ENCODE data around the gene TAF13.

The TAF13 gene

DNA sequence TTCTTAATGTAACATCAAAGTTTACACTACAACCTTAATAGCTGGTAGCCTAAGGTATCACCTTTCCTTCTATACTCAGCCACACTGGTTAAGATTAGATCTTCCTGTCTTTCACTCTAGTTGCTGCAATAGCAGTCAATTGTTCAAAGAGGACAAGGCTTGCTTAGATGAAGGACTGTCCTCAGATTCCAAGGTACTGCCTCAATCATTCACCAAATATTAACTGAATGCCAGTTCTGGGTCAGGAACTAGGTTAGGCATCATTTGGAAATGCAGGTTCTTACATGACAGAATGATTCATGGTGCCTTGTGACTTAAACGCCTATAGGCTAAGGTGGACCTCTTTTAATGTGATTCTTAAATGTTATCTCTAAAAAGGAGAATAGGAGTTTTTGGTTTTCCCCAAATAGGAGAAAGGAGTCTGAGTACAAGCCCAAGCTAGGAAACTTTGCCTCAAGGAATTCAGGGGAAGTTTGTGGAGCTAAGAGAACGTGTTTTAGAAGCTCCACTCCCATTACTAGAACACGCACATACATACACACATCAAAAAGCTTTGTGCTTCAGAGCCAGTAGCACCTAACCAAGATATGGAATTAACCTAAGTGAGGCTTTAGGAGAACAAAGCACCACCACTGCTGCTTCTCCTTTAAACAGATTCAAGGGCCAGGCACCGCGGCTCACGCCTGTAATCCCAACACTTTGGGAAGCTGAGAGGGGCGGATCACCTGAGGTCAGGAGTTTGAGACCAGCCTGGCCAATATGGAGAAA, 25.4 kb downstream of the TAF13 start:
- H4K5ac ChIP-seq (ENCODE audit: low read length): no peak overlapping the region
- no peak overlapping the region for H3K18ac ChIP-seq (ENCODE audit: low read length)
- H4K8ac ChIP-seq (ENCODE audit: low read depth, low read length): no peak overlapping the region
- no peaks in the 10 kb centered on the region for H3K27me3 ChIP-seq (ENCODE audit: insufficient read depth, low read length, poor library complexity)
- no peaks in the 10 kb centered on the region for H3K36me3 ChIP-seq (ENCODE audit: control insufficient read depth, insufficient read depth, low read length)
- no peaks in the 10 kb centered on the region for H3K79me2 ChIP-seq (ENCODE audit: control insufficient read depth, insufficient read depth, low read length)
- H3K56ac ChIP-seq (ENCODE audit: low read length): no peak overlapping the region
- WGBS (ENCODE audit: extremely low coverage, insufficient coverage, low lambda C conversion rate): no CpG with 5 or more reads among the region's 7 CpGs
- H3K4me3 ChIP-seq (ENCODE audit: low read length): no peak overlapping the region
- H3K4ac ChIP-seq (ENCODE audit: low read depth, low read length): no peak overlapping the region
- no peak overlapping the region for H2BK120ac ChIP-seq (ENCODE audit: low read depth, low read length)
- H3K4me1 ChIP-seq (ENCODE audit: control insufficient read depth, low read depth, low read length): no peaks in the 10 kb centered on the region
- H2BK5ac ChIP-seq (ENCODE audit: low read length): no peak overlapping the region
- no peak overlapping the region for H3K4me2 ChIP-seq (ENCODE audit: low read length)
- H3K27ac ChIP-seq (ENCODE audit: low read depth, low read length): no peak overlapping the region
- H3K9ac ChIP-seq (ENCODE audit: low read length): no peak overlapping the region
- H3K79me1 ChIP-seq (ENCODE audit: low read length): no peaks in the 10 kb centered on the region
- no peak overlapping the region for H2AK5ac ChIP-seq (ENCODE audit: low read length)
- H2BK15ac ChIP-seq (replicated peaks; ENCODE audit: low read depth): no peak overlapping the region
- no peak for DNase-seq
- no peak overlapping the region for H3K23ac ChIP-seq (ENCODE audit: low read length)

GRCh38 chr1:109048335-109048734, 27.5 kb downstream of the TAF13 start:
- Histone ChIP-seq H3K27ac (ENCODE audit: low read depth, low read length) (no peak overlapping the region), H3K4ac (ENCODE audit: low read depth, low read length) (no peak overlapping the region), H3K9ac (ENCODE audit: low read length) (no peak overlapping the region), H3K18ac (ENCODE audit: low read length) (no peak overlapping the region), H4K8ac (ENCODE audit: low read depth, low read length) (no peak overlapping the region), H3K4me1 (ENCODE audit: control insufficient read depth, low read depth, low read length) (no peaks in the 10 kb centered on the region), H3K4me3 (ENCODE audit: low read length) (no peak overlapping the region), H3K56ac (ENCODE audit: low read length) (no peak overlapping the region), H2BK5ac (ENCODE audit: low read length) (no peak overlapping the region), H3K27me3 (ENCODE audit: insufficient read depth, low read length, poor library complexity) (no peaks in the 10 kb centered on the region), H3K79me1 (ENCODE audit: low read length) (no peaks in the 10 kb centered on the region), H3K36me3 (ENCODE audit: control insufficient read depth, insufficient read depth, low read length) (no peaks in the 10 kb centered on the region), H2BK15ac (replicated peaks; ENCODE audit: low read depth) (no peak overlapping the region), H2AK5ac (ENCODE audit: low read length) (no peak overlapping the region), H4K5ac (ENCODE audit: low read length) (no peak overlapping the region), H2BK120ac (ENCODE audit: low read depth, low read length) (no peak overlapping the region), H3K23ac (ENCODE audit: low read length) (no peak overlapping the region), H3K4me2 (ENCODE audit: low read length) (no peak overlapping the region), H3K79me2 (ENCODE audit: control insufficient read depth, insufficient read depth, low read length) (no peaks in the 10 kb centered on the region)
- no peak for DNase-seq
- no CpG with 5 or more reads among the region's 2 CpGs for WGBS (ENCODE audit: extremely low coverage, insufficient coverage, low lambda C conversion rate)

- WGBS (ENCODE audit: extremely low coverage, insufficient coverage, low lambda C conversion rate): no CpG with 5 or more reads among the region's 6 CpGs
- H3K4me3 ChIP-seq (ENCODE audit: low read length): no peak overlapping the region
- no peak overlapping the region for H2BK120ac ChIP-seq (ENCODE audit: low read depth, low read length)
- H3K4me1 ChIP-seq (ENCODE audit: control insufficient read depth, low read depth, low read length): no peaks in the 10 kb centered on the region
- no peak overlapping the region for H2BK5ac ChIP-seq (ENCODE audit: low read length)
- no peak overlapping the region for H3K27ac ChIP-seq (ENCODE audit: low read depth, low read length)
- H4K8ac ChIP-seq (ENCODE audit: low read depth, low read length): no peak overlapping the region
- no peaks in the 10 kb centered on the region for H3K79me1 ChIP-seq (ENCODE audit: low read length)
- H3K4ac ChIP-seq (ENCODE audit: low read depth, low read length): no peak overlapping the region
- no peaks in the 10 kb centered on the region for H3K27me3 ChIP-seq (ENCODE audit: insufficient read depth, low read length, poor library complexity)
- H2BK15ac ChIP-seq (replicated peaks; ENCODE audit: low read depth): no peak overlapping the region
- no peak overlapping the region for H3K4me2 ChIP-seq (ENCODE audit: low read length)
- DNase-seq: no peak
- no peak overlapping the region for H2AK5ac ChIP-seq (ENCODE audit: low read length)
- H3K9ac ChIP-seq (ENCODE audit: low read length): no peak overlapping the region
- H3K79me2 ChIP-seq (ENCODE audit: control insufficient read depth, insufficient read depth, low read length): no peaks in the 10 kb centered on the region
- no peak overlapping the region for H3K23ac ChIP-seq (ENCODE audit: low read length)
- H4K5ac ChIP-seq (ENCODE audit: low read length): no peak overlapping the region
- no peak overlapping the region for H3K18ac ChIP-seq (ENCODE audit: low read length)
- no peak overlapping the region for H3K56ac ChIP-seq (ENCODE audit: low read length)
- no peaks in the 10 kb centered on the region for H3K36me3 ChIP-seq (ENCODE audit: control insufficient read depth, insufficient read depth, low read length)
Observed at GRCh38 chr1:109047339-109047738, 28.5 kb downstream of the TAF13 start.

DNA sequence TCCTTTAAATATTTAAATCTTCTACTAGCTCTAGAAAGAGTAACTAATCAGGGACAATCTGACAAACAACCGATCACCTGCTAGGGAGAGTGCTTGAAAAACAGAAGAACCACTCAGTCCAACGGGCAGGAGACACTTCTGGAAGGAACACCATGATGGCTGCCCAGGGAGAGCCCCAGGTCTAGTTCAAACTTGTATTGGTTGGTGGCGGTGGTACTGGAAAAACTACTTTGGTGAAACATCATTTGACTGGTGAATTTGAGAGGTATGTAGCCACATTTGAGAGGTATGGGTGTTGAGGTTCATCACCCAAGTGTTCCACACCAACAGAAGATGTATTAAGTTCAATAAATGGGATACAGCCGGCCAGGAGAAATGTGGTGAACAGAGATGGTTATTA, 29.1 kb downstream of the TAF13 start:
- H2BK120ac ChIP-seq (ENCODE audit: low read depth, low read length): no peak overlapping the region
- no peak overlapping the region for H4K8ac ChIP-seq (ENCODE audit: low read depth, low read length)
- H3K18ac ChIP-seq (ENCODE audit: low read length): no peak overlapping the region
- DNase-seq: no peak
- WGBS (ENCODE audit: extremely low coverage, insufficient coverage, low lambda C conversion rate): no CpG with 5 or more reads among the region's 4 CpGs
- H3K56ac ChIP-seq (ENCODE audit: low read length): no peak overlapping the region
- H2BK5ac ChIP-seq (ENCODE audit: low read length): no peak overlapping the region
- H3K9ac ChIP-seq (ENCODE audit: low read length): no peak overlapping the region
- no peak overlapping the region for H3K4me3 ChIP-seq (ENCODE audit: low read length)
- H3K36me3 ChIP-seq (ENCODE audit: control insufficient read depth, insufficient read depth, low read length): no peaks in the 10 kb centered on the region
- H3K4ac ChIP-seq (ENCODE audit: low read depth, low read length): no peak overlapping the region
- H3K27ac ChIP-seq (ENCODE audit: low read depth, low read length): no peak overlapping the region
- no peaks in the 10 kb centered on the region for H3K79me1 ChIP-seq (ENCODE audit: low read length)
- H3K4me1 ChIP-seq (ENCODE audit: control insufficient read depth, low read depth, low read length): no peaks in the 10 kb centered on the region
- H4K5ac ChIP-seq (ENCODE audit: low read length): no peak overlapping the region
- no peak overlapping the region for H3K23ac ChIP-seq (ENCODE audit: low read length)
- no peak overlapping the region for H2BK15ac ChIP-seq (replicated peaks; ENCODE audit: low read depth)
- H3K27me3 ChIP-seq (ENCODE audit: insufficient read depth, low read length, poor library complexity): no peaks in the 10 kb centered on the region
- no peaks in the 10 kb centered on the region for H3K79me2 ChIP-seq (ENCODE audit: control insufficient read depth, insufficient read depth, low read length)
- no peak overlapping the region for H2AK5ac ChIP-seq (ENCODE audit: low read length)
- H3K4me2 ChIP-seq (ENCODE audit: low read length): no peak overlapping the region

DNA sequence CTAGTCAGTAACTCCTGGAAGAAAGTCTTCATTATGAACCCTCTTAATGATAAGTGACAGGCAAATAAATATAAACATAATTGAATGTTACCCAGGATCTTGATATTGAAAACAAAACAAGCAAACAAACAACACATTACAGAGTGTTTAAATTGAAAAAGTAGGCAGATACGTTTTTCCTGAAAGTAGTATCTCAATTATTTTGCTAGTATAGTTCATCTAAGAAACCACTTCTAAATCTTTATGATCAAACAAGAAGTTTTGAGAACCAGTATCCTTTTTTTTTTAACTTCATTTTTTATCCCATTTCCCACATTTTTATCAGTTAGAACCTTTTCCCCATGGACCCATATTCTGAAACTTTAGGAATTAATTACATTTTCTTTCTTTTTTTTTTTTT, 30.2 kb downstream of the TAF13 start:
- no peak overlapping the region for H3K4me3 ChIP-seq (ENCODE audit: low read length)
- H2BK15ac ChIP-seq (replicated peaks; ENCODE audit: low read depth): no peak overlapping the region
- H3K18ac ChIP-seq (ENCODE audit: low read length): no peak overlapping the region
- H3K79me1 ChIP-seq (ENCODE audit: low read length): no peaks in the 10 kb centered on the region
- H2BK5ac ChIP-seq (ENCODE audit: low read length): no peak overlapping the region
- H2BK120ac ChIP-seq (ENCODE audit: low read depth, low read length): no peak overlapping the region
- H4K5ac ChIP-seq (ENCODE audit: low read length): no peak overlapping the region
- H3K4ac ChIP-seq (ENCODE audit: low read depth, low read length): no peak overlapping the region
- H3K27me3 ChIP-seq (ENCODE audit: insufficient read depth, low read length, poor library complexity): no peaks in the 10 kb centered on the region
- H4K8ac ChIP-seq (ENCODE audit: low read depth, low read length): no peak overlapping the region
- no peak overlapping the region for H3K4me2 ChIP-seq (ENCODE audit: low read length)
- H3K9ac ChIP-seq (ENCODE audit: low read length): no peak overlapping the region
- no peak overlapping the region for H2AK5ac ChIP-seq (ENCODE audit: low read length)
- no peak overlapping the region for H3K56ac ChIP-seq (ENCODE audit: low read length)
- no peaks in the 10 kb centered on the region for H3K36me3 ChIP-seq (ENCODE audit: control insufficient read depth, insufficient read depth, low read length)
- WGBS (ENCODE audit: extremely low coverage, insufficient coverage, low lambda C conversion rate): no CpG with 5 or more reads among the region's 1 CpG
- no peak for DNase-seq
- H3K23ac ChIP-seq (ENCODE audit: low read length): no peak overlapping the region
- no peaks in the 10 kb centered on the region for H3K4me1 ChIP-seq (ENCODE audit: control insufficient read depth, low read depth, low read length)
- no peaks in the 10 kb centered on the region for H3K79me2 ChIP-seq (ENCODE audit: control insufficient read depth, insufficient read depth, low read length)
- H3K27ac ChIP-seq (ENCODE audit: low read depth, low read length): no peak overlapping the region

Data from mesendoderm (in vitro differentiated cells).